Peyer's patch (tissue), 4 donors: ENCODE results near the gene GPT2. TPM values are rescaled to one million over a fixed set of nuclear protein-coding genes. Genes with fewer than 3 reads are reported as not detected.

Experiments used
- DNase-seq, 3 donors: peaks; one replicate each; pipeline ENCODE4 v3.0.0-alpha.2; 2017 to 2019
- H3K27ac ChIP-seq, 4 donors: fragments of 200-600 bp; sonication (generic); one replicate each; pipeline ENCODE4 v1.5.1; 2016 to 2019
- H3K27me3 ChIP-seq, 2 donors: fragments of 200-600 bp; sonication (generic); one replicate each; pipeline ENCODE4 v1.5.1; 2019
- H3K36me3 ChIP-seq, 3 donors: fragments of 200-600 bp; sonication (generic); one replicate each; pipeline ENCODE4 v1.5.1; 2016 to 2019
- H3K4me1 ChIP-seq, 4 donors: fragments of 200-600 bp; sonication (generic); one replicate each; pipeline ENCODE4 v1.5.1; 2016 to 2019
- H3K4me3 ChIP-seq, 4 donors: fragments of 200-600 bp; sonication (generic); 1 replicate in 3 of 4; 2 replicates in 1 of 4; pipeline ENCODE4 v1.5.1; 2016 to 2019; ENCODE audit warnings: mild to moderate bottlenecking in 1 of 4
- H3K9me3 ChIP-seq, 4 donors: fragments of 200-600 bp; sonication (generic); one replicate each; pipeline ENCODE4 v1.5.1; 2016 to 2019; ENCODE audit warnings: mild to moderate bottlenecking in 1 of 4
- CTCF ChIP-seq, 6 experiments: fragments of 450-650 bp in 4 of 6; fragments of 200-600 bp in 2 of 6; sonication (generic) in 1 of 6; IDR thresholded peaks; one replicate each; pipeline ENCODE4 v1.5.1; 2017 to 2019; ENCODE audit warnings: antibody characterized with exemption in 6 of 6, mild to moderate bottlenecking in 3 of 6, moderate library complexity in 1 of 6
- POLR2A ChIP-seq, 2 donors: fragments of 450-650 bp; IDR thresholded peaks; one replicate each; pipeline ENCODE4 v1.5.1; 2017; ENCODE audit warnings: antibody characterized with exemption in 2 of 2, mild to moderate bottlenecking in 2 of 2, moderate library complexity in 2 of 2
- total RNA-seq, 4 donors: library from RNA; depleted of rRNA; stranded (reverse); fragments of >200 nt; gene quantifications; one replicate each; pipeline ENCODE4 v1.1.0, GENCODE V29; 2016

GPT2 gene
- total RNA-seq, 4 donors from 2014 or later, result 9.6 to 23.1 (median 18.2) TPM

- Histone ChIP-seq H3K36me3 (no peaks in the 10 kb centered on the region), H3K27ac (no peak overlapping the region), H3K27me3 (no peaks in the 10 kb centered on the region), H3K4me3 (no peak overlapping the region), H3K4me1 (no peaks in the 10 kb centered on the region), H3K9me3 (no peaks in the 10 kb centered on the region)
- TF ChIP-seq CTCF (IDR thresholded peaks at IDR 0.05), result no peak
- no peak for DNase-seq
These were observed 13.3 kb downstream of the GPT2 start for GRCh38 chr16:46897471-46897870.

- Histone ChIP-seq H3K36me3 (no peaks in the 10 kb centered on the region), H3K9me3 (no peaks in the 10 kb centered on the region), H3K27me3 (no peaks in the 10 kb centered on the region), H3K27ac (no peak overlapping the region), H3K4me3 (no peak overlapping the region), H3K4me1 (no peaks in the 10 kb centered on the region)
- DNase-seq, result no peak
- TF ChIP-seq POLR2A (IDR thresholded peaks at IDR 0.05) (no peak), CTCF (IDR thresholded peaks at IDR 0.05) (no peak)
These were observed 13.8 kb downstream of the GPT2 start for GRCh38 chr16:46898006-46898405.

- no peak for TF ChIP-seq CTCF (IDR thresholded peaks at IDR 0.05)
- no peak for TF ChIP-seq POLR2A (IDR thresholded peaks at IDR 0.05)
- DNase-seq, result no peak
- no peak overlapping the region for H3K27ac ChIP-seq
- no peak overlapping the region for H3K4me3 ChIP-seq
- H3K4me1 ChIP-seq, result no peaks in the 10 kb centered on the region
- H3K9me3 ChIP-seq, result no peaks in the 10 kb centered on the region
- no peaks in the 10 kb centered on the region for H3K27me3 ChIP-seq
- H3K36me3 ChIP-seq, result no peaks in the 10 kb centered on the region
These were observed 15.4 kb downstream of the GPT2 start for GRCh38 chr16:46899443-46900143.

- Histone ChIP-seq H3K36me3 (no peaks in the 10 kb centered on the region), H3K27ac (no peak overlapping the region)
- DNase-seq, result no peak
These were observed 16.5 kb downstream of the GPT2 start for GRCh38 chr16:46900455-46901235.

GRCh38 chr16:46901709-46902108 lies 17.5 kb downstream of the GPT2 start:
- TF ChIP-seq CTCF (IDR thresholded peaks at IDR 0.05) (no peak), POLR2A (IDR thresholded peaks at IDR 0.05) (no peak)
- no peak for DNase-seq
- H3K27ac ChIP-seq, result no peak overlapping the region
- no peaks in the 10 kb centered on the region for H3K27me3 ChIP-seq
- no peaks in the 10 kb centered on the region for H3K36me3 ChIP-seq
- H3K4me1 ChIP-seq, result no peaks in the 10 kb centered on the region
- no peak overlapping the region for H3K4me3 ChIP-seq
- H3K9me3 ChIP-seq, result no peaks in the 10 kb centered on the region

More at GRCh38 chr16:46900455-46901235, 16.5 kb downstream of the GPT2 start:
- H3K9me3 ChIP-seq, result no peaks in the 10 kb centered on the region
- no peak overlapping the region for H3K4me3 ChIP-seq
- TF ChIP-seq POLR2A (IDR thresholded peaks at IDR 0.05) (no peak), CTCF (IDR thresholded peaks at IDR 0.05) (no peak)
- no peaks in the 10 kb centered on the region for H3K4me1 ChIP-seq
- H3K27me3 ChIP-seq, result no peaks in the 10 kb centered on the region
